NCI-H146 treated with DMSO at 0.1 percent for 48 hours (cell line): ENCODE measurements around the gene PRR5L.
A peak's percentile ranks its signal among the peaks of the same experiment; 100 is the strongest.

Experiments
- DNase-seq: peaks from one replicate; lab custom pipeline; 2025; ENCODE audit not compliant: unreplicated experiment; lab: John Stamatoyannopoulos, UW

PRR5L gene

DNA sequence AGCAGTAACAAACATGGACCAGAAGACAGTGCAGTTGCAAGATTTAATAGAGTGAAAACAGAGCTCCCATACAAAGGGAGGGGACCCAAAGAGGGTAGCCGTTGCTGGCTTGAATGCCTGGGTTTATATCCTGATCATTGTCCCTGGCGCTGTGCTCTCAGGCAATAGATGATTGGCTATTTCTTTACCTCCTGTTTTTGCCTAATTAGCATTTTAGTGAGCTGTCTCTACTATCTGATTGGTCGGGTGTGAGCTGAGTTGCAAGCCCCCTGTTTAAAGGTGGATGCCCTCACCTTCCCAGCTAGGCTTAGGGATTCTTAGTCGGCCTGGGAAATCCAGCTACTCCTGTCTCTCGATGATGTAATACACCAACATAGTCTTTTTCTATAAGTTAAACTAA, 29.3 kb downstream of the PRR5L start:
- peak; percentile 37 for DNase-seq

DNA sequence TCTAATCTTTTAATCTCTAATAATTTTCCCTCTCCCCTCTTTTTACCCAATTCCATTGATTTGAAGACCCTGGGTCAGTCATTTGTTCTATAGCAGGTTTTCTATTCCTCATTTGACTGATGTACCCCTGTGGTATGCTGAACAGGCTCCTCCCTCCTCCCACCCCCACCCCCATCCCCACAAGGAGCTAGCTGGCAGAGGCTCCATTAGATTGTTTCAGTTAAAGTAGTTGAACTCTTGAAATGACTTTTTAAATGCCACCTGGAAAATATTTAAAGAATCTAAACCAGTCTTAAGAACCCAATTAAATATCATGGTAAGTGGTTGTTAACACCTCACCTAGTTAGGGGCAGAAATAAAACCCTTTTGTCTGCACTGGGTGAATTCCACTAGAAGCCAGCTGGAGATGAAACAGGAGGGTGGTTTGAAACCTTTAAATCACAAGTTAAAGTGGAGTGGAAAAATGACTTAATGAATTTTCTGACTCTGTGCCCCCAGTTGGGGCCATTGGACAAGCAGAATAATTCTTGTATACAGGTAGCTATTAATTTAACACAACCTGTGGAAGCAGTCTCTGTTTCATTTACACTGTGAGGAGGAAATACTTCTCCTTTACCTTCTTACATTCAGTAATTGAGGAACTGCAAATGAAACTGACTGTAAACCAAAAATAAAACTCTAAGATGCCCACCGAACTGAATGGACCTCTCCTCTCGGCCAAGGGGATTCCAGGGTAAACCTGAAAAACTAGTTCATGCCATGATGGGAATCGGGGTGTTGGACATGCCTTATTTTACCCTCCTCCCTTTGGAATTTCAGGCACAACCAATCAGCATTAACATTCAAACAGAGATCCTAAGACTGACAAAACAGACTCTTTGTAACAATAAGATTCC, 30.7 kb downstream of the PRR5L start:
- no peak for DNase-seq

DNA sequence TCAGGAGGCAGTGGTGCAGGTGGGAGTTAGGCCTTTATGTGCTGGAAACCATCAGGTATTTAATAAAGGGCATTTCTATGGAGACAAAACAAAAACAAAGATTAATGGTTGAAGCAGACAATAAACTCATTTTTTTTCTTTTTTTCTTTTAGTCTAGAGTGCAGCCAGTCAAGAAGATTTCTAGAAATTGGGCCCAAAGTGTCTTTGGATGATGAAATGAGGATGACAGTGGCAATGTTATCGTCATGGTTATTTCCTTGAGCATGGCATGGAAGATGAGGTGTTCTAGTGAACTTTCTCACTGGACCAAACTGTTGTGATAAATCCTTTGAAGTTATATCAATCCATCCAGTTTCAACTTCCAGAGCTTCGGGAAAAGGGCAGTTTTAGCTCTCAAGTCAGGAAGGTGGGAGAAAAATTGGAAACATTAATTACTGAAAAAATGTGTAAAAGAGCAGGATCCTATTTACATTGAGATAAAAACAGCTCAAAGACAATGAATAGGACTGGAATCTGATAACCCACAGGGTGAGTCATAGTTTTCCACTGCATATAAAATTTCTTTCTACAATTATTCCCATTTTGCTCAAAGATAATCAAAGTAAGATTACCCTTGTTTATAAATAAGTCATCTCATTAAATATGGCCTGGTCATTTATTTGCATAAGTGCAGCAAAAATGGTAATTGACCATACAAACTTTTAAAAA, 33.0 kb downstream of the PRR5L start:
- no peak for DNase-seq

DNA sequence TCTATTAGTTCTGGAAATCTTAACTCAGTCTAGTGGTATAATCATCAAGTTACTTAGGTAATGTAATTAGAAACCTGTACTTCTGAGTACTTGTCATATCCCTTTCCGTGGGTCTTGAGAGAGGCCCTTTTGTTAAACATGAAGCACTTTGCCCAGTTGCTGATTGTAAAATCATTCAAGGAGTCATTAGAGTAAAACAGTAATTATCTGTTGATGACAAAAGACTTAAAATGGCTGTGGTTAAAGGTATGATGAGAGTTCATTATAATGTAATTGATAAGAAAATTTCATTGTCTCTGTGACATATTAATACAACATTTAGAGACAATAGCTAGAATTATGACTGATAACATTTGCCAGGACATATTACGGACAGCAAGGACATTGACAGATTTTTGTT, 34.3 kb downstream of the PRR5L start:
- DNase-seq: no peak

DNA sequence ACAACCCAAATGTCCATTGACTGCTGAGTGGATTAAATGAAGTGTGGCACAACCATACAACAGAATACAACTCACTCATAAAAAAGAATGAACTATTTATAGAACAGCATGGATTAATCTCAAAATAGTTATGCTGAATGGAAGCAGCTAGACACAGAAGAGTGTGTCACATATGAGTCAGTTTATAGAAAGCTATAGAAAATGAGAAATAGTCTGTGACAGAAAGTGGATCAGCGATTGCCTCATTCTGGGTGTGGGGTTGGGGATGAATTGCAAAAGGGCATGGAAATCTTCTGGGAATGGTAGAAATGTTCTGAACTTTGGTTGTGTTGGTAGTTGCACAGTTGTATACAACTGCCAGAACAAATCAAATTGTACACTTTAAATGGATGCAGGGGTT, 37.4 kb downstream of the PRR5L start:
- no peak for DNase-seq

DNA sequence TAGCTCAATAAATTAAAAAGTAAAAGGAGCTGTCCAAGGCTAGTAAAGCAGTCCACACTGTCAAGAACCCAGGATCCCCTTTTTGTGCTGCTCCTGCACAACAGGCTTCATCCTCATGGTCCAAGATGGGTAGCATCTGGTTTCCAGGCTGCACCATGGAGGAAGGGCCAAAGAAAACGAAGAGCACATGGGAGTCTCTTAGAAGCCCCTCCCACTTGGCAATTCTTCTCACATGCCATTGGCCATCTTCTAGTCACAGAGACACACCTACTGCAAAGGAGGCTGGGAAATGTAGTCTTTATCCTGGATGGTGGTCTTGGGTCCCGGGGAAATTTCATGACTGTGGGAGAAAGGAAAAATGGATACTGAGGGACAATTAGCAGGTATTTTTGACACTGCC, 37.8 kb downstream of the PRR5L start:
- no peak for DNase-seq

DNA sequence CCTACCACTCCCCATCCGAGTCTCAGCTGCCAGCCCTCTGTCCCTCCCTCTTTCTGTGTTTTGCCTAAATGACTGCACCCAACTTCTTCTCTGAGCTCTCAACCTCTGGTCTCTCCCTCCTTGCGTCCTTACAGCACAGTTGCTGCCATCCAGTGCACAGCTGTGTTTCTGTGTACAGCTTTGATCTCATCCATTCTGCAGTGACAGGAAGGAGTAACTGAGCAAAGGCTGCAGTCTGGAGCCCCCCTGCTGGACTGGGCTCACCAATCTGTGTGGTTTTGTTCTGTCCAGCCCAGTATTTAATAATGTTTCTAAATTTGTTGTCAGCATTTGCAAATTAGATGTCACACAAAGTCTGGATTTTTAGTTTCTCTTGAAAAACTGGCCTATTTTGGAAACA, 43.8 kb downstream of the PRR5L start:
- no peak for DNase-seq

DNA sequence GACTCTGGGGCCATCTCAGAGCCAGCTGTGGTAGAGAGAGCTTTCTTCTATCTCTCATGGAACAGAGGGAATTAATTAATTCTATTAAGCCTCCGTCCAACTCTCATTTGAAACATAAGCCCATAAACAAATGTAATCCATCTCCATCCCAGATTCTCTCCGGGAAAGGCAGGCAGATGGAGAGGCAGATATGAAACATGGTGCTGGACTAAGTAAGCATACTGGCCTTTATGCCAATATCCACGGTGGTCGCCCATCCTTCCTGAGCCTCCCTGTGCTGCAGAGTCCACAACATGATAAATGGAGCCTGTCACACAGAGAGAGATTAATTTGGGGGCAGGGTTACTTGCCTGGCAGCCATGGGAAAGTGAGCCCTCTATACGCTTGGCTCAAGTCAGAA, 44.8 kb downstream of the PRR5L start:
- DNase-seq: no peak

DNA sequence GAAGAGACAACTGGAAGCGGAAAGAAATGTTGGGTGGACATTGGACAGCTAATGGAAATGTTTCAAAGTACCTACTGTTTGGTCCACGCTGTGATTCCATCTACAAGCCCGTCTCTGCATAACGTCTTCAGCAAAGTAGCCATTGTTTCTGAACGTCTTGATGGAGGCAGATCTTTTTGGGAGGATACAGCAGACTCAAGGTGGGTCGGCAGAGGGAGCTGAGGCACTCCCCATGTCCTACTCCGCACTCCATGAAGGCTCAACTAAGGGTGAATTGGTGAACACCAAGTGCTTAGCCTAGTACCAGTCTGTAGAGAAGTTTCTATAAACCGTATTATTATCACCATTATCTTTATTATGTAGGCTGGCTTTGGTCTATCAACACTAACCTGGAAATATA, 45.8 kb downstream of the PRR5L start:
- no peak for DNase-seq

DNA sequence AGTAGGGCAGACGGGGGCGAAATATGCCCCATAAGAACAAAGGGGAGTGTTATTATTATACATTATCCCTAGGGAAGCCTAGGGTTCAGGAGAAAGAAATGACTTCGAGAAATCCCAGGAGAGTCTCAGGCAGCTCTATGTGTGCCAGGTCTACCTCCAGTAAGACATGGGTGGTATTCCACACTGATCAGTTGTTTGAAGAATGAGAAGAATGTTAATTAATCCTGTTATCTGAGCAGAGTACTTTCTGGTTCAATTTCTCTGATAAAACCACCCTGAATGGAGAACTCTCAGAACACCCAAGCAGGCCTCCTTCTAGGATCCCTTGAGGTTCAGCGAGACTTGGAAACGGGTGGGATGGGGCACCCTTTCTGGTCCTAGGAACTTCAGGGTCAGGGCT, 46.2 kb downstream of the PRR5L start:
- no peak for DNase-seq

DNA sequence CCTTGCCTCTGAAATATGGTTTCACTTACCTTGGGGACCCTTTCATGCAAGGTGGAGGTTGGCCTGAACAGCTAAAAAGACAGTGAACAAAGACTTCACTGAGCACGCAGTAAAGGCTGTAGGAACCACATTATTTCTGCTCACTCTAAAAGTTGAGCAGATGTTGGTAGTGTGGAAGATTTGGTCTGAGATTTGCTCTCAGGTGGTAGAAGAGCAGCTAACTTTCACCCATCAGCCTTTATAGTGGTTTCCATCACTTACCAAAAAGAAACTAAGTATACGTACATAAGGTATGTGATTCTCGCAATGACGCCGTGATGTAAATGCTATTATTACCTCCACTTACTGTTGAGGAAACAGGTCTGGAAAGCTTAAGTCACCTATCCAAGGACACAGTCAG, 47.3 kb downstream of the PRR5L start:
- no peak for DNase-seq

DNA sequence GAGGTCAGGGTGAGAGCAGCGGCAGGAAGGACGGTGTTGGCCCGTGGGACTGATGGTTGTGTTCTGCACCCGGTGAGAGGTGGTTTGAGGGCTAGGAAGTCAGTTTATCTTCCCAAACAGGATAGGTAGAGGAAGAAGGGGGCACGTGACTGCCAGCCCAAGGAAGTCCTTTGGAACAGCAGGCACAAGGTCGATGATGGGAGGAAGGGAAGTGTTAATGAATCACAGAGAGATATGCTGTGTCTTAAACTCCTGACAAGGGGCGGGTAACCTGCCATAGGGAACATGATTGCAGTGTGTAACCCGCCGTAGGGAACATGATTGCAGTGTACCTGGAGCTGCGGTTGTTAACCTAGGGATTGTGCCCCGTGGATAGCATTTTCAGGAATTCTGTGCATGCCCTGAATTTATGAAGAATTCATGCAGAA, 49.0 kb downstream of the PRR5L start:
- no peak for DNase-seq

DNA sequence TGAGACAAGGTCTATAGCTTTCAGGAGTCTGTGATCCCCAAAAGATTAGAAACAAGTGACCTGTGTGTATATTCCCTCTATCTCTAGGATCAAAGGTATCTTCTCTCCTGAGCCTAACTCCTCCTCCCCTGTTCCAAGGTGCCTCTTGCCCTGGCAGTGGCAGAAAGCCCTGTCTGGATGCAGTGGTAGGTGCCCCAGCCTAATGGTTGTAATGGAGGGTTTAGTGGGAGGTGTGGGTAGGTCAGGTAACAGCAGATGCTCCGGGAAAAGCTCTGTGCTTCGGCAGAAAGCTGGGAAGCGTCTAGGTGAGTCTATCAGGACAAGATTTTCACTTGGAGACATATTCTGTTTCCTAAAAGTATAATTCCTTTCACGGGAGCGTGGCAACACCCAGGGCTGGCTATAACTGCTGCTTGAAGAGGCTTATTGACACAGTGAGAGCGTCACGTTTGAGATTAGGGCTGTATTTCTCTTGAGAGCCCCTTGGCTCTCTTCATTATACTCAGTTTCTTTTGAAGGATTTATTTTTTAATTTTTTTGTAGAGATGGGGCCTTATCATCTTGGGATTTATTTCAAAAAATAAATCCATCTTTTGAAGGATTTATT, 49.5 kb downstream of the PRR5L start:
- no peak for DNase-seq

DNA sequence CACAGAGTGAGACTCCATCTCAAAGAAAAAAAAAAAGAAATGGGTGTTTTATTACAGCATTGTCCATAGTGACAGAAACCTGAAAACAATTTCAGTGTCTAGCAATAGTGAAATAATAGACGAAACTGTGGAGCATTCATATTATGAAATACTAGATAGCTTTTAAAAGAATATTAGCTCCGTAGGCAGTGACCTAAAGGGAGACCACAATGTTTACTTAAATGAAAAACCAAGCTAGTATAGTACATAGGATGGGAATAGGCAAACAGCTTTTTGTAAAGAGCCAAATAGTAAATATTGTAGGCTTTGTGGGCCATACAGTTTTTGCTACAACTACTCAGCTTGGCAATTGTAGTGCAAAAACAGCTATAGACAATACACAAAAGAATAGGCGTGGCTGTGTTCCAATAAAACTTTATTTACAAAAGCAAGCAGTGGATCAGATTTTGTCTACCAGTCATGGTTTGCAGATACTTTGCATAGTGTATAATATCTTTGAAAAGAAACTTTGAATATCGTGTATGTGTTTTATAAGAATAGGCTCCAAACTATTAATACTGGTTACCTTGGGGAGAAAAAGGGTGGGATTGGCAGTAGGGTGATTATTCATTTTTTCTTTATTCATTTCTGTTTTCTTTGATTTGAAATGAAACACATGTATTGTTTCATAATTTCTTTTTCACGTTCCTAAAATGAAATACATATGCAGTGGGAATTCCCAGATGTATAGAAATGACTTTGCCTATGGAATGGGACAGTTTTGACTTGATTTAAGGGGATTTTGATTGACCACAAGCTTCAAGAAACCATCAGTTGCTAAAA, 50.7 kb downstream of the PRR5L start:
- no peak for DNase-seq

DNA sequence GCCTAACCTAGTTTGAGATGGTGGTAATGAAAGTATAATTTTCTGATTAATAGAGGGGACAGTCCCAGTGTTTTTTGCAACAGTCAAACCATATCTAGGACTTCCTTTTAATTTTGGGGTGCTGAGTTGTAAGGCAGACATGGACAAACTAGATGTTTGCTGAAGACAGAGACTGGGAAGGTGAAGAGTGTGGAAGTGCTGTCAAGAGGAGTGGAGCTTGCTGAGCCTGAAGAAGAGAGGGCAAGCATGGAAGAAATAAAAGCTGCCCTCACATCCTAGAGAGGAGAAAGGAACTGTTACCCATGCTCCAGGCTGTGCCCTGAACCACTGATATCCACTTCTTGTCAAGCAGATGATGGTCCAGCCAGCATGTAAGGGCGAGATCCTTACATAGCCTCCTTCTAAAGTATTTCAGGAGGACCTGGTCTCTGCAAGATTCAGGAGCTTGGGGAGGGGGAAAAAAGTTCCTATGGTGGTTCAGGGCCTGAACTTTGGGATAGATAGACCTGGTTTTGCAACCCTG, 51.4 kb downstream of the PRR5L start:
- no peak for DNase-seq

DNA sequence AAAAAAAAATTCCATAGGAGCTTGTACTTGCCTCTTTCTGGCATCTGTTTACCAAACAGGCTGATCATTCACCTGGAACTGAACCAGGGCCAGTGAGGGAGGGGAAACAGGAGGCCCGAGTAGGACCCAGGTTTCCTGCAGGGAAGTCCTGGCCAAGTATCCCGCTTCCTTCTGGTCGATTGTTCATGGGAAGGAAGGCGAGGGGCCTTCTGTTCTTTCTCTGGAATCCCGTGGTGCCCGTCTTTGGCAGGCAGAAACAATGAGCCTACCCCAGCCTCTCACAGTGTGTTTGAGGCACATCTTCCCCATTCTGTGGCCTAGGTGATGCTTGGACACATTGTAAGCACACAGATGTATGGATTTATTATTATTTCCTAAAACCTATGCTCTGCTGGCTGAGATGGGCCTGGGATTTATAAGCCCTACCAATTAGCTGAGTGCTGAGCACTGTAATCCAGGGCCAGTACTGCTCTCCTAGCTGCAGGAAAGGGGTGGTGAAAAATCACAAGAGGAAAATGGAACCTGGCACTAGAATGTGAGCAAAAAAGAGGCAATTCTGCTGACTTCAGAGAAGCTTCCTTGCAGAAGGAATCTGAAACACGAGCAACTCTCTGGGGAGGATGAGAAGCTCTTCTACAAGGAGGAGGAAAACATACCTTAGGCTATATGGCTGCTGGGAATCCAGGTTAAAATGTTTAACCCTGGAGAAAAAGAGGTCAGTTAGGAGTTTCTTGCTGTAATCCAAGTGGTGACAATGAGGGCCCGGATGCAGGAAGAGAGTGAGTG, 53.5 kb downstream of the PRR5L start:
- no peak for DNase-seq

DNA sequence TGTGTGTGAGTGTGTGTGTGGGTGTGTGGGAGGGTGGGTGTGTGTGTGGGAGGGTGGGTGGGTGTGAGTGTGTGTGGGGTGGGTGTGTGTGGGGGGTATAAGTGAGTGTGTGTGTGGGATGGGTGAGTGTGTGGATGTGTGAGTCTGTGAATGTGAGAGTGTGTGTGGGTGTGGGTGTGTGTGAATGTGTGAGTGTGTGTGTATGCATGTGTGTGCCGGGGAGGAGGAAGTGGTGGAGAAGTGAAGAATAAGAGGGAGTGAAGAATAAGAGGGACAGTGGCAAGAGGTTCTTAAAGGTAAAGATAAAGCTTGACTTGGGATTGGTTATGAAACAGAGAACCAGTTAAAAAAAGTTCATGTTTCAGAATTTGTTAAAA, 54.0 kb downstream of the PRR5L start:
- no peak for DNase-seq

DNA sequence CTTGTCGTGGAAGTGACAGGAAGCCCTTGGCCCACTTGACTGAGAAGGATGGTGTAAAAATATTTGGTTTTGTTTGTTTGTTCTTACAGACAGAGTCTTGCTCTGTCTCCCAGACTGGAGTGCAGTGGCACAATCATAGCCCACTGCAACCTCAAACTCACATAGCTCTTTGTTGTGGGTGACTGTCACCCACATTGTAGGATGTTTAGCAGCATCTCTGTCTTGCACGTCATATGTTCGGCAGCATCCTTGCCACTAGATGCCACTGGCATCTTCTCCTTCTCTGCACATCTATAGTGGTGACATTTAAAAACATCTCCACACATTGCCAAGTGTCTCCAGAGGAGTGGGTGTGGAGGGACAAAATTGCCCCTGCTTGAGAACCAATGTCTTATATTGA, 56.8 kb downstream of the PRR5L start:
- DNase-seq: no peak

DNA sequence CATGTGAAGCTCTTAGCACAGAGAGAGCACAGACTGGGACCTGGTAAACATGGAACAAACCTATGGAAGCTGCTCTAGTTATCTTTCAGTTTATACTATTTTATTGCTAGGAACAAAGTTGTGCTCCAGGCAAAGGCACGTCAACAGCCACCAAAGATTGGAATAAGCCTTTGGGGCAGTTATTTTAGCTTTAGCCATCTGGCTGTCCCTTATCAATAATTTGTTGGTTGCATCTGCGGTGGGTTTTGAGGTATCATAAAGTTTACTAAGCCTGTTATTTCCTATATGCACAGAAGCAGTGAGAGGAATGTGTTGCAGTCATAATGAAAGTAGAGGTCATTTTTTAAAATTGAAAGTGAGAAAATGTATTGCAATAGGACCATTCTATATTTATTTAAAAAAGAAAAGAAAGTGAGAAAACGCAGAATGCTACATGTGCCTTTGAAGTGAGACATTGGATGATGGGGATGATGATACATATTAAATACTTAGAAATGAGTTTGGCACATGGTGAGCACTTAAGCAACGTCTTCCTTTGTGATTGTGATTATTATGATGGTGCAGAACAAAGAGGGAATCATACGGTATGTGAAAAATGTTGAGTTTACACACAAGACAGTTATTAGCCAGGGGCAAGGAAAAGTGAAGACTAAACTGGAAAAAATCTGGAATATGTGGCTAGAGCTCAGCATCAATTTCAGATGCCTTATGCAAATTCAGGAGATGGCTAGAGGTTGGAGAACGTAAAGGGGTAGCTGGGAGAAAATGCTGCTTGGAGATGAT, 58.3 kb downstream of the PRR5L start:
- no peak for DNase-seq

DNA sequence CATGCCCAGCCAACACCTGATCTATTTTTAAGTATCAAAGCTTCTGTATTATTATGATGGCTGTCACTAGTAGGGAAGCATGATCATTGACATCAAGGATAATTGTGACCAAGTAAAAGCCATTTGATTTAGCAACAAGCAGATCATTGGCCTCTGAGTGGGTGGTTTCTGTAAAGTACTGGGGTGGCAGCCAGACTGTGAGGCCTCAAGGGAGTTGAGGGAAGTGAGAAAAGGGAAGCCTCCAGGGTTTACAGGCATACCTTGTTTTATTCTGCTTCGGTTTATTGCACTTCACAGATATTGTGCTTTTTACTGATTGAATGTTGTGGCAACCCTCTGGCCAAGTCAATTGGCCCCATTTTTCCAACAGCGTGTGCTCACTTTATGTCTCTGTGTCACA, 60.1 kb downstream of the PRR5L start:
- DNase-seq: no peak
